Esophagus muscularis mucosa (tissue), 4 donors: ENCODE results near the gene SOX1. TPM values are rescaled to one million over a fixed set of nuclear protein-coding genes. Genes with fewer than 3 reads are reported as not detected.

Experiments
- DNase-seq: peaks from one replicate; pipeline ENCODE4 v3.0.0-alpha.2; 2017; ENCODE audit errors: extremely low spot score
- H3K27ac ChIP-seq, 4 donors: fragments of 200-600 bp; sonication (generic); replicated peaks in 1 of 4; 1 replicate in 3 of 4; 2 replicates in 1 of 4; pipeline ENCODE4 v1.5.1; 2016 to 2019; ENCODE audit warnings: mild to moderate bottlenecking in 1 of 4
- H3K27me3 ChIP-seq, 4 donors: fragments of 200-600 bp; sonication (generic); one replicate each; pipeline versions ENCODE4 v1.5.1 to v1.6.0; 2016 to 2019
- H3K36me3 ChIP-seq, 4 donors: fragments of 200-600 bp; sonication (generic); one replicate each; pipeline ENCODE4 v1.5.1; 2016 to 2019
- H3K4me1 ChIP-seq, 4 donors: fragments of 200-600 bp; sonication (generic); one replicate each; pipeline ENCODE4 v1.5.1; 2016 to 2019
- H3K4me3 ChIP-seq, 4 donors: fragments of 200-600 bp; sonication (generic); 1 replicate in 2 of 4; 2 replicates in 2 of 4; pipeline ENCODE4 v1.5.1; 2016 to 2019; ENCODE audit warnings: mild to moderate bottlenecking in 4 of 4, moderate library complexity in 1 of 4
- H3K9me3 ChIP-seq, 4 donors: fragments of 200-600 bp; sonication (generic); 1 replicate in 3 of 4; 2 replicates in 1 of 4; pipeline ENCODE4 v1.5.1; 2016 to 2019
- EP300 ChIP-seq: sonication (generic); formaldehyde crosslinking; IDR thresholded peaks from one replicate; pipeline ENCODE4 v1.6.1; 2017; ENCODE audit warnings: antibody characterized with exemption
- POLR2A ChIP-seq: fragments of 450-650 bp; IDR thresholded peaks from one replicate; pipeline ENCODE4 v1.6.1; 2017; ENCODE audit warnings: antibody characterized with exemption, moderate library complexity, mild to moderate bottlenecking, low read depth
- POLR2AphosphoS5 ChIP-seq, 2 donors: sonication (generic); formaldehyde crosslinking; IDR thresholded peaks; one replicate each; pipeline ENCODE4 v1.6.1; 2017; ENCODE audit warnings: antibody characterized with exemption in 2 of 2
- WGBS: methylation state at CpG from one replicate; pipeline ENCODE4 v1.1.5; 2018; 5-methylcytosine and 5-hydroxymethylcytosine counted together
- intact Hi-C: fragments of 100-400 bp; cut with DNase I; formaldehyde crosslinking; loops from one replicate; pipeline ENCODE4 v1.15.1; 2023
- total RNA-seq, 4 donors: library from RNA; depleted of rRNA; stranded (reverse); fragments of >200 nt; gene quantifications; one replicate each; pipeline versions ENCODE4 v1.1.0 to v1.2.1, GENCODE V29; 2016
- TF ChIP-seq, protein P1 (sequence below), 3 experiments: fragments of 200-600 bp in 2 of 3; fragments of 450-650 bp in 1 of 3; sonication (generic) in 2 of 3; IDR thresholded peaks; one replicate each; pipeline ENCODE4 v1.5.1; 2017 to 2019; ENCODE audit warnings: antibody characterized with exemption in 3 of 3, mild to moderate bottlenecking in 2 of 3, moderate library complexity in 1 of 3

SOX1 gene
- total RNA-seq, 4 donors from 2014 or later: under 0.01 to 0.17 TPM; not detected in 2

DNA sequence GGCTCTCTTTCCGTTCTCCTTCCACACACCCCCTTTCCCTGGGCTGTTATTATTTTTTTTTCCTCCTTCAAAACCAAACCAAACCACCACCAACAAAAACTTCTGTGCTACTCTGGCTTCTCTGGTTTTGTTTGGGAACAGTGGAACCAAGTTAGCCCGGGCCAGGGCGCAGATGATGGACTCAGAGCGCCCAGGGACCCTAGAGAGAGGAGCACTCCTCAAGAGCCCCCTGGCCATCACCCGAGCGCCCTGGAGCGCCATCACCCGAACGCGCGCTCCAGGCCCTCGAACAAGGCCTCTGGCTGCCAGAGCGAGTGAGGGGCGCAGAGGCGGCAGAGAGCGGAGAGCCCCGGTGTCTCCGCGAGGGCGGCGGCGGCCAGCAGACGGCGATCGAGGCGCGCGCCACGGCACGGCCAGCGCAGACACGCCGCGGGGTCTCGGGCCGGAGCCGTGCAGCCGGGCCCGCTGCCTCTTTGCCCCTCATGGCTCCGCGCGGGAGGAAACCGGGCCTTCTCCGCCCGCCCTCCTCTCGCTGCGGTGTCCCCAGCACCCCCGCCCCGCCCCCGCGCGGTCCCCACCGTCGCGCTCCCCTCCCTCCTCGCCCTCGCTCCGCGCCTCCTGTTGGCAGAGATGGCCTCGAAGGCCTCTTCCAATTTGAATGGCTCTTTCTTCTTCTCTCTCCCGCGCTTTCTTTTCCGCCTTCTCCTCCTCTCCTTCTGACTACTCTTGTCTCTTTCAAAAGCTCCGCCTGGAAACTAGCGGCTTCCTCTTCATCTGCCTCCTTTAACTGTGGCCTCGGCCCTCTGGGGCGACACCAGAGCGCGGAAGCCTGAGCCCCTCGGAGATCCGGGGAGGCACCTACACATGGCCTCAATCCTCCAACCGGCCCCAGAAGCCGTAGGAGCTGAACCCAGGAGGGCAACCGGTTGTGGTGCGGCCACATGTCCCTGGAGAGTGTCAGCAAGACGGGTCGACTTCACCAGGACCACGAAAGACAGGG is 4.1 kb upstream of the SOX1 start:
- no peak overlapping the region for H3K27ac ChIP-seq
- H3K9me3 ChIP-seq: no peaks in the 10 kb centered on the region
- TF ChIP-seq, protein P1, sequence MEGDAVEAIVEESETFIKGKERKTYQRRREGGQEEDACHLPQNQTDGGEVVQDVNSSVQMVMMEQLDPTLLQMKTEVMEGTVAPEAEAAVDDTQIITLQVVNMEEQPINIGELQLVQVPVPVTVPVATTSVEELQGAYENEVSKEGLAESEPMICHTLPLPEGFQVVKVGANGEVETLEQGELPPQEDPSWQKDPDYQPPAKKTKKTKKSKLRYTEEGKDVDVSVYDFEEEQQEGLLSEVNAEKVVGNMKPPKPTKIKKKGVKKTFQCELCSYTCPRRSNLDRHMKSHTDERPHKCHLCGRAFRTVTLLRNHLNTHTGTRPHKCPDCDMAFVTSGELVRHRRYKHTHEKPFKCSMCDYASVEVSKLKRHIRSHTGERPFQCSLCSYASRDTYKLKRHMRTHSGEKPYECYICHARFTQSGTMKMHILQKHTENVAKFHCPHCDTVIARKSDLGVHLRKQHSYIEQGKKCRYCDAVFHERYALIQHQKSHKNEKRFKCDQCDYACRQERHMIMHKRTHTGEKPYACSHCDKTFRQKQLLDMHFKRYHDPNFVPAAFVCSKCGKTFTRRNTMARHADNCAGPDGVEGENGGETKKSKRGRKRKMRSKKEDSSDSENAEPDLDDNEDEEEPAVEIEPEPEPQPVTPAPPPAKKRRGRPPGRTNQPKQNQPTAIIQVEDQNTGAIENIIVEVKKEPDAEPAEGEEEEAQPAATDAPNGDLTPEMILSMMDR (IDR thresholded peaks at IDR 0.05): no peak
- TF ChIP-seq POLR2AphosphoS5 (IDR thresholded peaks at IDR 0.05) (no peak), POLR2A (no peak), EP300 (no peak)
- peaks cover 12 to 53% (median 30%) of the 10 kb centered on the region in 4 donors for H3K4me1 ChIP-seq
- H3K27me3 ChIP-seq: peaks cover 0 to 96% (median 61%) of the 10 kb centered on the region in 4 donors
- 6% methylated on average over 42 of the region's 78 CpGs for WGBS
- H3K36me3 ChIP-seq: no peaks in the 10 kb centered on the region
- intact Hi-C loops: no loop called here
- no peak for DNase-seq
- H3K4me3 ChIP-seq: peak overlapping the region in 3 of 4 donors; percentile 18 to 22 (median 18)

DNA sequence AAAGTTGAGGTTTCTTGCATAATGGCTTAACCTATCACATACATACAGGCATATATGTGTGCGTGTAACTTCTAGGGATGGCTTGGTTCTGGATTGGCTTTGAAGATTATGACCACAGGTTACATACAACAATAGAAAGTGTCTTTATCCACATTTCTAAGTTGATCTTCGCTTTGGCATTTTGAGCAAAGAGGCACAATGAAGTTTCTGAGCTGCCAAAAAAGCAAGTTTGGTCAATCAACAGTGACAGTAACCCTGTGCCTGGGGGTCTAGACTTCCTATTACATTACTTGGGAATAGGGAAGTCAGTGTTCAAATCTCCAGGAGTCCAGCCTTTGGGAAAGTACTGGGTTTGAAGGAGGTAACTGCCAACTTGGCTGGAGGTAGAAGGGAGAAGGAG is 3.1 kb upstream of the SOX1 start:
- Histone ChIP-seq H3K27me3 (peaks cover 0 to 95% (median 55%) of the 10 kb centered on the region in 4 donors), H3K4me3 (no peak overlapping the region), H3K36me3 (no peaks in the 10 kb centered on the region), H3K9me3 (no peaks in the 10 kb centered on the region), H3K27ac (no peak overlapping the region), H3K4me1 (peaks cover 11 to 55% (median 31%) of the 10 kb centered on the region in 4 donors)
- DNase-seq: no peak
- TF ChIP-seq POLR2AphosphoS5 (IDR thresholded peaks at IDR 0.05) (no peak), EP300 (no peak), POLR2A (no peak)
- TF ChIP-seq, protein P1 (IDR thresholded peaks at IDR 0.05): no peak
- intact Hi-C loops: no loop called here
- WGBS: 39% methylated on average over 2 of the region's 2 CpGs

DNA sequence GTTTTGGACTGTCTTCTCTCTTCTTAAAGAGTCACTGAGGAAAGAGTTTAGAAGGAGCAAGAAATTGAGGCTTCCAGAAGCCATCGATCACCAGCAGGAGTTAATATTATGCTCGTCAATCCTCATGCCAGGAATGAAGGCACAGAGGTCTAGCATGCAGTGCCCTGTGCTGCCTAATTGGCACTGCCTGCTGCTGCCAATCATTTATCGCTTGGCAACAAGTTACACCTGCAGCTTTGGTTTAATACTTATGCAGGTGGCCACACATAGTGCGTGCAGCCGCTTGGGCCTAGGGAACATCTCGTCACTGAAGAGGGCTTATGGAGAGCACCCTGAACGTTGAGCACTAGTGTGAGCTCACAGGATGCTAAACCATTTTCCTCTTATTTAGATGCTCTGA is 2.7 kb upstream of the SOX1 start:
- intact Hi-C loops: no loop called here
- H3K9me3 ChIP-seq: no peaks in the 10 kb centered on the region
- TF ChIP-seq EP300 (no peak), POLR2AphosphoS5 (IDR thresholded peaks at IDR 0.05) (no peak), POLR2A (no peak)
- TF ChIP-seq, protein P1 (IDR thresholded peaks at IDR 0.05): no peak
- H3K4me1 ChIP-seq: peaks cover 13 to 59% (median 35%) of the 10 kb centered on the region in 4 donors
- peaks cover 0 to 95% (median 58%) of the 10 kb centered on the region in 4 donors for H3K27me3 ChIP-seq
- H3K4me3 ChIP-seq: no peak overlapping the region
- no peak overlapping the region for H3K27ac ChIP-seq
- H3K36me3 ChIP-seq: no peaks in the 10 kb centered on the region
- DNase-seq: peak; percentile 78
- 17% methylated on average over 7 of the region's 7 CpGs for WGBS

DNA sequence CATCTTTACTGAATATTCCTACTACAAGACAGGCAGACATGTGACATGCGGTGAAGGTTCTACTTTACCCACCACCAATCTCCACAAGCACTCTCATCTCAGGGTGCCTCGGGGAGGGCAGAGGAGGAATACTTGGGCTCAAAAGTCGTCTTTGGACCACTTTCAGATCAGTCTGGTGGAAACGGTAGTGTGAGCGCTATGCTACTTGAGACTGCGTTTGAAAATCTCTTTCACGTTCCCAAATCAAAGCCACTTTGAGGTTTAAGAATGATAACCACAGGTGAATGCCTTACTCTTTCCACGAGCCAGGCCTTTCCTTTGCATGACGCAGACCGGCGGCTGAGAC is 1.5 kb upstream of the SOX1 start:
- Histone ChIP-seq H3K9me3 (no peaks in the 10 kb centered on the region), H3K27me3 (peaks cover 0 to 95% (median 63%) of the 10 kb centered on the region in 4 donors), H3K27ac (no peak overlapping the region), H3K36me3 (no peaks in the 10 kb centered on the region), H3K4me1 (peaks cover 13 to 59% (median 35%) of the 10 kb centered on the region in 4 donors), H3K4me3 (no peak overlapping the region)
- 3% methylated on average over 11 of the region's 11 CpGs for WGBS
- TF ChIP-seq, protein P1 (IDR thresholded peaks at IDR 0.05): no peak
- TF ChIP-seq POLR2AphosphoS5 (IDR thresholded peaks at IDR 0.05) (no peak), POLR2A (no peak), EP300 (no peak)
- DNase-seq: peak; percentile 55
- intact Hi-C loops: no loop called here
